ENCODE results near the gene PRKG1.

PRKG1 gene

DNA sequence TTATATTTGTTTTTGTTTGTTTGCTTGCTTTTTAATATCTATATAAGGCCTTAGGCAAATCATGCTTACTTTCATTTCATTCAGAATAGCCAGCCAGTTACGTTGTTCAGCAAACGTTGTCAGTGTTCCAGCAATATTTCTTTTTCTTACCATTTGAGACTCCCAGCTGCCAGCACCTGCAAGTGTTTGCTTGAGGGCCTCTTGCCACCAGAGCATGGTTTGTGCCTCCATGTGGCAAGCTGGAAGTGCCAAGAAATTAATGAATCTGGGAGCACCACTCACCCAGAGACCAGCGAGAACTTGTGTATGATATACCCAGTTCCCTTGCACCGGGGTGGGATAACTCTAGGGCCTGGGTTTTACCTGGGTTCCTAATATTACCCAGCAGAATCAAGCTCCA, 802.2 kb downstream of the PRKG1 start:
- no peak for DNase-seq (ENCODE audit: low read depth, low spot score)

DNA sequence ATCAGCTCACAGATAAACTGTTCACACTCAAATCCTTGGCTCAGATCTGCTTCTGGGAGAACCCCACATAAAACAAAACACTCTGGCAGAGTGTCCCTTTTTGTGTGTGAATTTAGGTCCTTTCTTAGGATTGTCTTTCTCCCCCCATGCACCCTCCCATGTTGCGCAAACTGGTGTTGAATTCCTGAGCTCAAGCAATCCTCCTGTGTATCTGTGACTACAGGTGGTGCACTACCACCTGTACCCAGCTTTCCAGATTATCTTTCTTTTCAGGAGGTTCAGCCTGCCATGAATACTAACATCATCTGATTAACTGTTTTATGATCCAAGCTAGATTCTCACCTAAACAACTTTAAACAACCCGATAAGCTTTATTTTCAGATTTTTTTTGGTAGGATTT, 802.7 kb downstream of the PRKG1 start:
- no peak for DNase-seq (ENCODE audit: low read depth, low spot score)

DNA sequence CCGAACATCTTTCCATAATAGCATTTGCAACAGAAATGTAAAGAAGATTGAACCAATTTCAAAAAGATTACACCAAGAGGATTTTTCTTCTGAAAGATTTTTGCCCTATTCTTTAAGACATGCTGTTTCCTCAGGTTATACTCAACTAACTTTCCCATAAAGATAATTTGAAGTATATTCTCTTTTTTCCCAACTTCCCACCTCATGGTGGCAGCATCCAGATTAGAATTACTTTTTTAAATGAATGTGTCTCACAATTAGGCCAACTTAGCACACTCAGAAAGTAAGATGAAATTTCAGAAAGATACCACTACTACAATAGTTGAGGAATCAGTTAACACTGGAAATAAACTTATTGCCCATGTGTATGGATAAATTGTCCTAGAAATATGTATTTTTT, 803.3 kb downstream of the PRKG1 start:
- no peak for DNase-seq (ENCODE audit: low read depth, low spot score)

DNA sequence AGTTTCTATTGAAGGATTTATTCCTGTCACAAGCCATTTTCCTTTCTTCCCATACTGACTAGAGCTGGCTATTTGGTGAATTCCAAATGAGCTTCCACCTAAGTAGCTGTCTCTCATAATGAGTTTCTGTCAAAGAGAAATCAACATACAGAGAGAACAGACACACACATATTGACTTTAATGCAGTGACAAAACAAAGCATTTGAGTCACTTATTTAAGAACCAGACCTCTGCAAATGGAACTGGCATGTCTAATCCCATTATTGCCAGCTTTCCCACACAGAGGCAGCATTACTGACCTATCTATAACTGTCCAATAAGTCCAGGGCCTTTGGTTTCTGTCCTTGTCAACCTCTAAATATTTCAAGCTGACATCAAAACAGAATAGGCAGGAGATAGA, 804.4 kb downstream of the PRKG1 start:
- DNase-seq (ENCODE audit: low read depth, low spot score), result no peak

DNA sequence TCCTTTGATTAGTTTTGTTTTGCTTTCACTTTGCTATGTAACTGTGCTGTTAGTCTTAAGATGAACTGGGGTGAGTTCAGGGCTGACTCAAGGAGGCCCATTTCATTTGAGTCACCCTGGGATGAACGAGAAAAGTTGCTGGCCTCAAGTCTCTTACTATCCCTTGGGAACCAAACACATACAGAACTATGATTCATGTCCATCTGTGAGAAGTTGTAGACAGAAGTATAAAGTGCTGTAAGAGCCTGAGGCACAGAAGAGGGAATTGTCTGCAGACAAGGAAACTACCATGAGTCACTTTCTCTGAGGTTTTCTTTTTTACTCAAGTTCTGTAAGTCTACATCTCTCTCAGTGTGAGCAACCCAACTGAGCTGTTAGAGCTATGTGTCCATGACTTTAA, 805.0 kb downstream of the PRKG1 start:
- DNase-seq (ENCODE audit: low read depth, low spot score), result no peak

DNA sequence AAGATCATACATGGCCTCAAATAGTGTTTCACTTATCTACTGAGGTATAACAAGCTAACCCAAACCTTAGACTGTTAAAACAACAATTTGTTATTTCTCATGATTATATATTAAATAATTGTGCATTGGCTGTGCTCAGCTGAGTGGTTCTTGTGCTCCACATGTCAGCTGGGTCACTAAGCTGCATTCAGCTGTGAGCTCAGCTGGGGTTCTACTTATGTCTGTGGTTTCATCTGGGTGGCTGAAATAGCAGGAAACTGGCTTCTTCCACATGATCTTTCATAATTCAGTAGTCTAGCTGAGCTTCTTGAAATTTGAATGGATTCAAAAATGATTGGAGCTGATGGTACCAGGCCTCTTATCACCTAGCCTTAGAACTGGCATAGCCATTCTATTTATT, 806.9 kb downstream of the PRKG1 start:
- no peak for DNase-seq (ENCODE audit: low read depth, low spot score)

DNA sequence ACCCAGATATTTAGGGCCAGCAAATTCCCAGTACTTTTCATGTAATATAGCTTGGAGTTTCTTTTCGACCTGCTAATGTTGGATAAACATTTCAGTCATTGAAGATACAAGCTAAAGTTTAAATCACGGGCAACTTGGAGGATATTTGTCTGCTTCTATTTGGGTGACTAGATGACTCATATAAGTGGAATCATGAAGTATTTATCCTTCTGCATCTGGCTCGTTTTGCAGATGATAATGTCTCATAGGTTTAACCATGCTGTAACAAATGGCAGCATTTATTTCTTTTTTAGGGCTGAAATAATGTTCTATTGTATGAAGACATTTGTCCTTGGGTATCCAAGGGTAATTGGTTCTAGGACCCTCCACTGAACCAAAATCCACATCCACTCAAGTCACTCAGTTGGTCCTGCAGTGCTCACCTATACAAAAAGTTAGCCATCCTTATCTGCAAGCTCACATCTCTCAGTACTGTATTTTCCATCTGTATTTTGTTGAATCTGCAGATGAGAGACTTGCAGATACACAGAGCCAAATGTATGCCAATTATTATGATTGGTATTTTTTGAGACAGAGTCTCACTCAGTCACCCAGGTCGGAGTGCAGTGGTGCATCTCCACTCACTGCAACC, 812.3 kb downstream of the PRKG1 start:
- no peak for DNase-seq (ENCODE audit: low read depth, low spot score)

DNA sequence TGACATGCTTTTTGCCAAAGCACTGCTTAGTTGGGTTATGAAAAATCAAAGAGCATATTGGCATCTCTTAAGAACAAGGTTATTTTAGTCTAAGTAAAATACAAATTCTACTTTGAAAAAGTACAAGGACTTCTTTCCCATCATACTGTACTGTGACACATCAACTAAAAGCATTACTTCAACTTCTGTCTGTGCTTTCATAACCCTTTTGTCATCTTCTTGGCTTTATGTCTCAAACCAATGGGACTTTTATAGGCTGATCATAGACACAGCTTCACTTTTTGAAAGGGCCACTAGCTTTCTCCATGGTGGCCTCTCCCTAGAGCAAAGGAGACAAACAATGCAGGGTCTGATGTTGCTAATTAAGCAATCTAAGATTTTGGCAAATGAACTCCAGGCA, 814.0 kb downstream of the PRKG1 start:
- DNase-seq (ENCODE audit: low read depth, low spot score), result no peak

DNA sequence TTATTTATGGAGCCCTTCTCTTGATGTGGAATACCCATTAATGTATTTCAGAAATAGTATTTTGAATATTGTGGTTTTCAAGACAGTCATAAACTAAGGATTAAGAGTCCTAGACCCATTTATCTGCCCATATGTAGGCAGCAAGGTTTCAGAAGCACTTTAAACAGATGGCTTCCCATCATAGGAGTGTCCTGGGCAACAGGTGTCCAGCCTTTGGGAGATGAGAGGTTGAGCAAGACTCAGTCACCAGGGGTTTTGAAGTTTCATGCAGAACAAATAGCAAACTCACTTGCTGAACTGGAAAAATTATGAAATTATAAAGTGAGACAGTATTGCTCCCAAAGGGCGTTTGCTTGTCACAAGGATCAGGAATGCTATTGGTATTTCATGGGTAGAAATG, 818.0 kb downstream of the PRKG1 start:
- DNase-seq (ENCODE audit: low read depth, low spot score), result no peak

DNA sequence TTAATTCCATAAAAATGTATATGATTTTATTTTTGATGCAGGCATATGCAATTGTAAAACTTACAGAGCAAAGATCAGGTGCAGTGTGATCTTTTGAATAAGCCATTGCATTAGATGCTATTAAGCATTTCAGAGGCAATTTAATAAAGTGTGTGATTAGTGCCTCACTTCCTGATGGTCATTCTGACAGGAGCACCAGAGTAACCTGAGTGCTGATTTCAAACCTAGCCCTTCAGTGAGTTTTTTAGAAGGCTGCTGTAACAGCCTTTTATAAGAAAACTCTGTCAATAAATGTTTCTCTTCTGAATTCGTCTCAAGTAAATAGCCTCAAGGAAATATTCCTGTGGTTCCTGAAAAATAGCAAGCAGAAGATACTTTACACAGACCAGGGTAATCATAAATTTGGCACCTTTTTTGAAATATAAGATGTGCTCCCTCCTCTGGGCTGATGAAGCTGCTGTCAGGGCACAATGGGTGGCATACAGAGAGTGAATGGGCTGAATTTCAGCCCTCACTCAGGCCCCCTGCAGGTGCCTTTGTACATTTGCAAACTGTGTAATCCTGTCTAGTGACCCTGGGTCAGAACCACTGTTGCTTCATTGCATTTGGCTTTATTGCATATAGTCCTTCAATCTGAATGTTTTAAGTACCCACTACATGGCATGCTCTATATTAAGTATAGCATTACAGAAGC, 818.8 kb downstream of the PRKG1 start:
- no peak for DNase-seq (ENCODE audit: low read depth, low spot score)

DNA sequence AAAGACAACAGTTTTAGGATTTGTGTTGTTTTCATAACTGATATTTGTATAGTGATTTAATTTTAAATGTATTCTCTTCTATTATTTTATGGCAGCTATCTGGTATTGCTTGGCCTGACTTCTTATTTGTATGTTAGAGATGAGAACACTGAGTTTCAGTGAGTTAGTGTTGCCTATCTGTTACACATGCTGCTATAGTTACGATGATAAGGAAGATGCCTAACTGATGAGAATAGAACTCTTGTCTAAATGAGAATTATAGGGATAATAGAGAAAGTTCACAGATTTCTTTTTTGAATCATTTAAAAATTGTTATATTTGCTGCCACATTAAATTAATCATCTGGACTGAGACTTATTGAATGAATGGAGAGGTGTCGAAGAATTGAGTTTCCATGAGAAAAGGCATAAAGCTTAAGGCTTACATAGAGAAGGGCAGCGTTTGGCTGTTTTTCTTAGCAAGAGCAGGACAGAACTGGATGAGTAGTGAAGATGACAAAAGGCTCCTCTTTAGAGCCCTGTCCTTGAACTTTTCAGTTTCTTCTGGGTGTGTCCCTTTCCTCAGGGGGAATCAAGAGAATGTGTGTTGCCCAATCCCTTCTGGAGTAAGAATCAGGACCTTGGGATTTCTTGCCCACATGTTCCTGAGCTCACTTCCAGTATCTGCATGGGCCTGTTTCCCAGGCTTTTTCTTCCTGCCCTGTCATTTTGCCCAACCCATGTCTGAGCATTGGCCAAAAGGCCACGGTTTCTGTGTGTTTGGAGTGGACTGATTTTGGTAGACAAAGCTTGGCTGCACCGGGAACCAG, 820.7 kb downstream of the PRKG1 start:
- DNase-seq (ENCODE audit: low read depth, low spot score), result no peak

DNA sequence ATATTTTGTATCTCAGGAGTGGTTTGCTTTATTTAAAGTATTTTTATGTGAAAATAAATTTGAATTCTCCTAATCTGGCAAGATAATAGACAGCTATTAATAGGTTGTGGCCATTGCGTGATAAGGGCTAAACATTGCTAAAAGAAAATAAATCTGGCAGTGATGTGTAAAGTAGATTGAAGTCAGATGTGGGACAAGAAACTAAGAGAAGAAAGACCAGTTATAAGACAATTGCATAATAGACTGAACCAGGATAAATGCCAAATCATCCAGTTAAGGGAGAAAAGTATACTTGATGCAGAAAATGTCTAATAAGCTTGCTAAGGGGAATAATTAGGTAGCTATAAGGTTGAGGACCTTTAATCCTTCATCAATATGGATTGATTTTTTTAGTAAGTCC, 822.6 kb downstream of the PRKG1 start:
- DNase-seq (ENCODE audit: low read depth, low spot score), result no peak

DNA sequence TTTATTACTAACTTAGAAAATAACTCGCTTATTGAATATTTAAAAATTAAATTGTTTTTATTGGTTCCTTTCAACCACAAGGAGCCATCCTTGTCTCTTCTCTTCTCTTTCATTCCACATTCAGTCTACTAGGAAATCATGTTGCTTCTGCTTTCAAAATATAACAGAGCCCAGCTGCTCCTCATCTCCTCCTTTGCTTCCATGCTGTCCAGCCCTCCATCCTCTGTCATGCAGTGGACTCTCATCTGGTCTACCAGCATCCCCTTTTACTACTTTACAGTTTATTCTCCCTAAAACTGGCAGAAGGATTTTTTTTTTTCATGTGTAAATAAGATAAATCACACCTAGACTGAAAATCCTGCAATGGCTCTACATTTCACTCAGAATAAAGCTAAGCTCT, 823.3 kb downstream of the PRKG1 start:
- DNase-seq (ENCODE audit: low read depth, low spot score), result no peak

DNA sequence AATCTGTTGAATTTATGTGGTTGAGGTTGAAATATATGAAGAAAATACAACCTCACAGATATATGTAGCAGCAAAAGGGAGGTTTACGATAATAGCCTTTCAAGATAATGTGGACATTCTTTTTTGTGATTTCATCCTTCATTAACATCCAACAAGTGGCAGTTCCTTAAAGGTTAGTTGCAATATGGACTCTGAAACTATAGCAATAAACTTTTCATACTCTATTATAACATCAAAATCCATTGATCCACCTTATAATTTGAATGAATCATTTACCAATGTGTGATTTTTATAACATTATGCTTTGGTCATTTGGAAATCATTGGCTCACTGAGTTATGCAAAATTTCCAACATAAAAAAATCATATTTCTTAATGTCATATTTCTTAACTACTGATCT, 825.9 kb downstream of the PRKG1 start:
- no peak for DNase-seq (ENCODE audit: low read depth, low spot score)

DNA sequence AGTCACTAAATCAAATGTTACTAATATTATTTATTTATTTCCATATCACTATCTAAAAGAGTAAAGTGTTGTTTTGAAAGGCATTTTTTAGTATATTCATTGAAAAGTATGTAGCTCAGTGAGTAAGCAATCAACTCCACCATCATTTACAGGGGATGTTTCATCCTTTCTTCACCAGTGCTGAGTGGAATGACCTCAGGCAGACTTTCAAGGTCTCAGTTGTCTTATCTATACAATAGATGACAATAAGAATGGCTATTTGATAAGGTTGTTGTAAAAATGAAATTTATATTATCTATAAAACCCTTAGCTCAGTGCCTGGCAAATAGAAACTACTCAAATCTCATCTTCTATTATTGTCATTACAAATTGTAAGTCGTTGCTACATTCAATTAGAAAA, 829.4 kb downstream of the PRKG1 start:
- DNase-seq (ENCODE audit: low read depth, low spot score), result no peak

DNA sequence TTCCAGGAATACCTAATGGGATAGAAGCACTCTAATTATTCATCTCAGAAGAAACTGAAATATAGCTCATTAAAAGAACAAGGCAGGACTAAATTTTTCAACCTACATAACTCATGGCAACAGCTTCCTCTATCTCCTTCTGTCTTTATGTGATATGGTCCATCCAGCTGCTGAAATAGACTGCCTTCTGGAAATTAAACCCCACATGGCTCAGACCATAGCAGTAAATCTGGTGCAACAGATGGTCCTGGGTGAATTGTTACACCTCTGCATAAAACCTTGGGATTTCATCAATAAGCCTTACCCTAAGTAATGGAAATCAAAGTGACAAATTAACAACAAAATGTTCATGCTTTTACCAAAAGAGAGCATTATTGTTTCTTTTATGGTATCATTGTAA, 830.7 kb downstream of the PRKG1 start:
- DNase-seq (ENCODE audit: low read depth, low spot score), result no peak

DNA sequence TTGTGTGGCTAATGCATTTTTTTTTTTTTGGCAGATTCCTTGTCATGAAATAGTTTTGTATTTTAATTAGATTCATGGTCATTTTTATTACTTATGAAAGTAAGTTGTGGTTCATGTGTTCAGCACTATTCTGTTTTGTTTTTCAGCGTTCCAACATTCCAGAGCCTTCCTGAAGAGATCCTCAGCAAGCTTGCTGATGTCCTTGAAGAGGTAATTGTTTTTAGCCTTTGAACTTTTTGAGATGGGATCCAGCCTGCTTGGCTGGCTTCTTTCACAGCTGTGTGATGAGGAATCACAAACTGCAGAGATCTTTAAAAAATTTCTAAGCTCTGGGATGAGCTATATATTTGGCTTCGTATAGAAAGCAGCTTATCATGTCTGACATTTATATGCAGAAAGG, 833.1 kb downstream of the PRKG1 start:
- DNase-seq (ENCODE audit: low read depth, low spot score), result no peak

DNA sequence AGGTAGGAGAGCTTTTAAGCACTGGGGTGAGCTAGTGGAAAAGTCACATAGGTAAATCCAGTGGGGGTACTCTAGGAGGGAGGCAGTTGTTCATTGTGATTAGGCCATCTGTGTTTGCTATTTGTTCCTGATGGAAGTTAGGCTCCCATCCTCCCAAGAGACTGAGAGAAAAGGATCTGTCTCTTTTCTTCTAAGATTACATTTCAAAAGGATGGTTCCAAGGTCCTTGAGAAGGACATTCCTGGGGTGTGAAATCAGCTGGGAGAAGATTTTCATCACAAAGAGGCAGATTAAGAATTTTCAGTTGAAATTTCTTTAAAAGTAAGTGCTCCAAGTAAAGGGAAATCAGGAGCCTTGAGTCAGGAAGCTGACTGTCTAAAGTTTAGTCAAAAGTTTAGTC, 835.9 kb downstream of the PRKG1 start:
- DNase-seq (ENCODE audit: low read depth, low spot score), result no peak

DNA sequence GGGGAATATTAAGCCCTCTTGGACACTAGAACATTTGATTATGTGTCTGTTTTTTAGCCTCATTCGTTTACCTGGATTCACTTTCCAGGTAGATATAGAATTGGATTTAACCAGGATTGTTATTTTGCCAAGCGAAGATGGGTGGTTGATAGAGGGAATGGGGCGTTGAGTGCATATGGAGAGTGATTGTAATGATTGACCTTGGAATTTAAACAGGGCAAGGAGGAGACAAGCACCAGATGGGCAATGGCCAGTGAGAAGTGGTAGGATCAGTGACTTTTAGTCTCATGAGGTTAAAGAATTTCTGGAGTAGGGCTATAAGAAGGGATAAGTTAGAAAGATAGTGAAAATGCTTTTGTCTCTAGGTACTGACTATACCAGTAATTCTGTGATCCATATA, 836.3 kb downstream of the PRKG1 start:
- no peak for DNase-seq (ENCODE audit: low read depth, low spot score)

DNA sequence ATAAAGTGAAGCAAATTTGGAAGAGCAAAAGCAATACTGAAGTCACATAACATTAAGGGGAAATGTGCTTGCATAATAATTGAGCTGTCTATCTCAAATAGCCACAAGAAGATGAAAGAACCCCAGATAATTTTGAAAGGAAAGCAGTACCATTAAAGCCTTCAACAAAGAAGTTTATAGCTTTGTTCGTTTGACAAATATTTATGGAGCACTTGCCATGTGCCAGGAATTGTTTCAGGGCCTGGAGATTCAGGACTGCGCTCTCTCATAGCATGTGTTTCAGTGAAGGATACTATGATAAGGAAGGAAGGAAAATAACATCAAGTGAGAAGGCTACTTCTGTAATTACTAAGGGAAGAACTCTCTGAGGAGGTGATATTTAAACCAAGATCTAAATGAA, 837.4 kb downstream of the PRKG1 start:
- no peak for DNase-seq (ENCODE audit: low read depth, low spot score)

DNA sequence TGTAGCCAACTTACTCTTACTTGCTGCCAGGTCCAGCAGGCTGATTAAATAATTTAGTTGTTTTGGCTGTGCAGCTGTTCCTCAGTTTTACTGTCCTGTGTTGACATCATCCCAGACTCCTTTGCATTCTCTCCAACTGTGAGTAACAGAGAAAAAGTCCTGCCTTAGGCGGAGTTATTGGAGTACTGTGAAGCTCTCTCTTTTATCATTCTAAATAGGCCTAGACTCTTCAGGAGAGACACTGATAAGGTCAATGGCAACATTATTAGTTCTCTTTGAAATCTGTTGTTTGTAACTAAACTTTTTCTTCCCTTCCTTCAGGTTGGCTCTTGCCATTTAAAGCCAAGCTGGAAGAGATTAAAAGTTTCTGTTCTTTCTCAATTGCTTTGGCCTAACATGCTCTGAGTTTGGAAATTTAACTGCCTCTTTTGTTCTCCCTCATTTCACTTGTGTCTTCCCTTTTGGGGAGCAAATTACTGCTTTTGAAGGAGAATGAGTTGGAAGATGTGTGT, 840.8 kb downstream of the PRKG1 start:
- no peak for DNase-seq (ENCODE audit: low read depth, low spot score)

DNA sequence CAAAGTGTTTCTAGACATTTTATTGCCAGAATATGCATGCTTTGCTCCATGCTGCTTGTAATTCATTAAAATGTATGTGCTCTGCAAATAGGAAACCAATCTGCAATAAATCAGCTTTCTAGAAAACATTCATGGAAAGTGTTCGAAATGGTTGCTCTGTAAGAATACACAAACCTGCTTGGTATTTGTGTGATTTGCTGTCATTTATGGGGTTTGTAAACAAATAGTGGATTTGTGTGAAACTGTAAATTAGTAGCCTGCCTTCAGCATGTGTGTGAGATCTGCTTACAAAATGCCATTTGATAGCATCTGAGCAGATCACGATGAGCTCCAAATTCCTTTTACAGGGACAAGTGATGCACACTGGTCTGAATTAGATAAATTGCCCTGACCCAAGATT, 844.2 kb downstream of the PRKG1 start:
- DNase-seq (ENCODE audit: low read depth, low spot score), result no peak

DNA sequence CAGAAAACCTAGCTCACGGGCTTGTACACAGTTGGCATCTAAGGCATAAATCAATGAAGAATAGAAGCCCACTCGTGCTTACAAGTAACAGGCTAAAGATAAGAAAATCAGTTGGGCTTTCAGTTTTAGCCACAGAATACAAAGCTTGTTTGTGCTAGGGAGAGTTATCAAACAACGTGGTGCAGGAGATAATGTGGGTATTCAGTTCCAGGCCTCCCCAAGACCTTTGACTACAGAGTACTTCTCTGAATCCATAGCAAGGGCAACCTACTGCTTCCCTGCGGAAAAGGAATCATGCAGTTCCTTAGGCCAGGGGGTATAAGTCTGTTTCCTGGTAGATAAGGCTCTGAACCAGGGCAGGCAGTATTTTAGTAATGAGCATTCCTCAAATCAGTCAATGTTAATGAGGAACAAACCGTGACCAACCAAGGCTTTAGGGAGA, 844.6 kb downstream of the PRKG1 start:
- no peak for DNase-seq (ENCODE audit: low read depth, low spot score)

Data from activated CD4-positive, CD25-positive, alpha-beta regulatory T cell treated with anti-CD3 and anti-CD28 coated beads, Interleukin-2, amount 50 U/mL, for 16 hours (primary cell).